Large intestine (tissue), 3 donors: Measurements from ENCODE around the gene CBFA2T2. TPM values are rescaled to one million over a fixed set of nuclear protein-coding genes. Genes with fewer than 3 reads are reported as not detected.
A peak's percentile ranks its signal among the peaks of the same experiment; 100 is the strongest.
"Not testable (repeated sequence)": the region's sequence is repeated elsewhere in the genome, so short reads cannot be mapped to it uniquely, and the experiment has no call there.

Source experiments
- DNase-seq, 2 donors: peaks; one replicate each; pipeline versions ENCODE4 v3.0.0 to v3.0.0-alpha.2; 2013
- H3K27ac ChIP-seq: one replicate; pipeline ENCODE4 v1.5.1; 2013; ENCODE audit warnings: low read length
- H3K27me3 ChIP-seq: 2 replicates; pipeline ENCODE4 v1.6.1; 2013; ENCODE audit warnings: low read length; ENCODE audit not compliant: control insufficient read depth, insufficient read depth
- H3K36me3 ChIP-seq: 2 replicates; pipeline ENCODE4 v1.6.1; 2013; ENCODE audit warnings: low read length; ENCODE audit not compliant: control insufficient read depth, insufficient read depth
- H3K4me1 ChIP-seq: one replicate; pipeline ENCODE4 v1.6.1; 2013; ENCODE audit warnings: low read length; ENCODE audit not compliant: control insufficient read depth, insufficient read depth
- H3K4me3 ChIP-seq: one replicate; pipeline ENCODE4 v1.5.1; 2013; ENCODE audit warnings: low read length
- H3K9me3 ChIP-seq: one replicate; pipeline ENCODE4 v1.6.1; 2013; ENCODE audit warnings: mild to moderate bottlenecking, low read depth, low read length, moderate library complexity; ENCODE audit not compliant: control insufficient read depth
- WGBS: methylation state at CpG from one replicate; pipeline ENCODE4 v1.1.5; 2013; ENCODE audit warnings: low lambda C conversion rate; ENCODE audit not compliant: insufficient coverage; 5-methylcytosine and 5-hydroxymethylcytosine counted together
- polyA plus RNA-seq: library from polyadenylated mRNA; unstranded; fragments of 120-200 nt; gene quantifications from one replicate; pipeline ENCODE4 v1.2.1, GENCODE V29; 2013

The CBFA2T2 gene
- polyA plus RNA-seq, 1 donor = 29.1 TPM

DNA sequence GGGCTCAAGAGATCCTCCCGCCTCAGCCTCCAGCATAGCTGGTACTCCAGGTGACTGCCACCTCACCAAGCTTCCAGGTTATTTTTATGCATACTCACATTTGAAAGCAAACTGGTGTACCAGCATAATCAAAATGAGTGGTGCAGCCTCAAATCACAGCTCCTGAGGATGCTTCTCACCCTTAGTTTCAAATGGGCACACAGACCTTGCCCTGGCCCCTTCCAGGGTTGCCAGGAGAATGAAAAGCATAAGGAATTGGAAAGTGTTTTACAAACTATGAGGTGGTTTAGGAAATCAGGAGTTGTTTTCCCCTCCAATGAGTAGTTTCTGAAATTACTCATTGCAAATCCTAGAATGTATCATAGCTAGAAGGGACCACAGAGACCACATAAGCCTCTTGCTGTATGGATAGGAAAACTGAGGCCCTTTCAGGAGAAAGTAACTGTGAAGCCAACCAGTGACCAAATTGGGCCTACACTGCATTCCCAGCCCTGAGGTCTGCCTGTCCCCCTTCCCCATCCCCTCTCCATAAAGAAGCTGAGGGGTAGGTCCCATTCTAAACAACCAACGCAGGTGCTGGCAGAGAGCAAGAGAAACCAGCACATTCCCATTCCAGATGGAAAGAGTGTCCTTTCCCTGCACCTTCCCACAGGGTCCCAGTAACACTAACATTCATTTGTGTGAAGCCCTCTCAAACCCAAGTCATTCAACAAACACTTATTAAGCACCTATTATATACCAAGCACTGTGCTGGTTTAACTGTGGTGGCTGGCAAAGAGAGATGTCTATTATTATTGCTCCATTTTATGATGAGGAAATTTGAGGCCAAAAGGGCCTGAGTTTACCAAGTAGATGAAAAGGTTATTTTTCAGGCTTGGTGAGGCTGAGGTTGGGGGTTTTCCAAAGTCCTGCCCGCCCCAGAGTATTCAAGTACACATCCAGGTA, 198.4 kb downstream of the CBFA2T2 start:
- no peak for DNase-seq
- Histone ChIP-seq H3K9me3 (no peaks in the 10 kb centered on the region), H3K27me3 (no peaks in the 10 kb centered on the region), H3K4me1 (peaks cover 30% of the 10 kb centered on the region), H3K4me3 (no peak overlapping the region), H3K36me3 (no peaks in the 10 kb centered on the region), H3K27ac (no peak overlapping the region)
- WGBS = no CpG with 5 or more reads among the region's 3 CpGs

- Histone ChIP-seq H3K9me3 (no peaks in the 10 kb centered on the region), H3K4me1 (peaks cover 30% of the 10 kb centered on the region), H3K4me3 (no peak overlapping the region), H3K27ac (no peak overlapping the region), H3K27me3 (no peaks in the 10 kb centered on the region), H3K36me3 (no peaks in the 10 kb centered on the region)
- DNase-seq = peak in 1 of 2 donors; percentile 49
- whole genome bisulfite sequencing = no CpG with 5 or more reads among the region's 3 CpGs
Observed at GRCh38 chr20:33688938-33689424, 199.1 kb downstream of the CBFA2T2 start.

DNA sequence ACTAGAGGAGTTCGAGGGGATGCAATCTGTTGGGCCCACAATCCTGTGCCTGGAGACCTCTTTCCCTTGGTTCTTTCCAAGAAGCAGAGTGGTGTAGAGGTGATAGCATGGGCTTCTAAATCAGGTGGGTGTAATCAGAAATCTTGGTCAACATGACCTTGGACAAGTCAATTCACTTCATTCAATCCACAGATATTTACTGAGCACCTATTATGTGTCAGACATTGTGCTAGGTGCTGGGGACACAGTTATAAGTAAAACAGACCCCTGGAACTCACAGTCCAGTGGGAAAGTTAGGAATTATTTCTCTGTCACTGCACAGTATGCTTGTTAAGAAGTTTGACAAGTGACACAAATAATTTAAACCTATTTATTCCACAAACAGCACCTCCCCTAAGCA, 199.6 kb downstream of the CBFA2T2 start:
- Histone ChIP-seq H3K4me3 (no peak overlapping the region), H3K27me3 (no peaks in the 10 kb centered on the region), H3K9me3 (no peaks in the 10 kb centered on the region), H3K4me1 (peaks cover 27% of the 10 kb centered on the region), H3K27ac (no peak overlapping the region), H3K36me3 (no peaks in the 10 kb centered on the region)
- WGBS = no CpG with 5 or more reads among the region's 1 CpG
- no peak for DNase-seq

GRCh38 chr20:33689973-33690372, 200.1 kb downstream of the CBFA2T2 start:
- Histone ChIP-seq H3K9me3 (no peaks in the 10 kb centered on the region), H3K4me1 (peaks cover 22% of the 10 kb centered on the region), H3K27ac (no peak overlapping the region), H3K4me3 (no peak overlapping the region), H3K27me3 (no peaks in the 10 kb centered on the region), H3K36me3 (no peaks in the 10 kb centered on the region)
- no peak for DNase-seq
- WGBS = 14% methylated on average over 2 of the region's 4 CpGs

DNA sequence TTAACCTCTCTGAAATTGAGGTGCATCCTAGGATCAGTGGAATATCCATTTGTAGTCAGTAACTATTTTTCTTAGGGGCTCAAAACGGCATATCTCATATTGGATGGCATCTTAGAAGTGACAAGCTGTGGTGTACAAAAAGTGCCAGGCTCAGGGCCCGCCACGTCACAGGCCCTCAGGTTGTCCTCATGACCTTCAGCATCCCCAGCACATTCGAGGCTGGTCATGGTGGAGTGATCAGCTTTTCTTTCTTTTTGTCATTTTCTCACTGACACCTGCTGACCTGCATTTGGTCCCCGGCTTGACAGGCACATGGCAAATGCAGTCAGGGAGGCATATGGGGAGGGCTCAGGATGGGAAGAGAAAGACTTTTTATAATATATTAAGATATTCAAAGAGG, 203.4 kb downstream of the CBFA2T2 start:
- Histone ChIP-seq H3K4me3 (no peak overlapping the region), H3K27ac (no peak overlapping the region), H3K4me1 (peaks cover 10% of the 10 kb centered on the region), H3K36me3 (no peaks in the 10 kb centered on the region), H3K9me3 (peaks cover 3% of the 10 kb centered on the region), H3K27me3 (no peaks in the 10 kb centered on the region)
- DNase-seq = no peak
- no CpG with 5 or more reads among the region's 5 CpGs for WGBS

DNA sequence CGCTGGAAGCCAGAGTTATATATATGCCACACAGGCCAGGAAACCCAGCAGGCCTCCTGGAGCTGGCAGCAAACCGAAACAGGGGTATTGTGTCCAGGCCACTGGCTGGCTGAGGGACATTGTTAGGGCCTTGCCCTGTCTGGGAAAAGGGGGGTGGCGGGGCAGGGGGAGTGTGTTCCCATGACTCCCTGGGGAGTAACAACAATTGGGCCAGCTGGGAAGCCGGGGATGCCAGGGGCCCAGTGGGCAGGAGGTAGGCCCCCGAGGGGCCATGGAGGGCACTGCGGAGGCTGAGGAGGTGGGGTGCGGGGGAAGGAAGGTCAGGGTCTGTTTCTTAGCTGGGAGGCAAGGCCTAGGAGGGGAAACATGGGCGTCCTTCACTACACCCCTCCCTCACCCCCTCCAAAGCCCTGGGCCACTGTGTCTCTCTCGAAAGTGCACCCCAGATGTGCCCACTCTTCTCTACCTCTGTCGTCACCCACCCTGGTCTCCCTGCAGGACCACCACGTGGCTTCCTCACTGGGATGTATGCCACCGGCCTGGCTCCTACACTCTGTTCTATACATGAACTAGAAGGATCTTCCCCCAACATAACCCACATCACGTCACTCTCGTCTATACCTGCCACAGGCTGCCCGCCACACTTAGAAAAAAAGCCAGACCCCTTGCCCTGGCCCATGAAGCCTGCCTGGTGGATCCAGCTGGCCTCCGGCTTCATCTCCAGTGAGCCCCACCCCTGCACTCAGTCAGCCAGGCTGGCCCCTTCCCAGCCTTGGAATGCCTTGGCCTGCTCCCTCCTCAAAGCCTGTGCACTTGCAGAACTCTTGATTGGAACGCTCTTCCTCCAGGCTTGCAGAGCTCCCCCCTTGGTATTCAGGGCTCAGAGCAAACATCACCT, 204.1 kb downstream of the CBFA2T2 start:
- H3K4me1 ChIP-seq = peaks cover 3% of the 10 kb centered on the region
- WGBS = 100% methylated on average over 1 of the region's 17 CpGs
- no peak overlapping the region for H3K27ac ChIP-seq
- H3K36me3 ChIP-seq = no peaks in the 10 kb centered on the region
- no peaks in the 10 kb centered on the region for H3K27me3 ChIP-seq
- H3K4me3 ChIP-seq = no peak overlapping the region
- no peak for DNase-seq
- H3K9me3 ChIP-seq = peaks cover 10% of the 10 kb centered on the region

DNA sequence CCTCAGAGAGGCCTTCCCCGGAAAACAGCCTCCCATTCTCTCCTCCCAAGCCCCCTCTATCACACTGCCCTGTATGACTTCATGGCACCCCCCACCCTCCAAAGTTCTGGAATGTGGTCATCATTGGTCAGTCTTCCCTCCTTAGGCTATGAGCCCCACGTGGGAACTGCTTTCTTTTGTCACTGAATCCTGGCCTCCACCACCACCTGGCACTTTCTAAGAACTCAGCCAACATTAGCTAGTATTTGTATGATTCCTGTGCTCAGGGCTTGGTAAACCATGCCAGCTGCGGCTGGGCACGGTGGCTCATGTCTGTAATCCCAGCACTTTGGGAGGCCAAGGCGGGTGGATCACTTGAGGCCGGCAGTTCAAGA, 204.7 kb downstream of the CBFA2T2 start:
- no peaks in the 10 kb centered on the region for H3K4me1 ChIP-seq
- peaks cover 11% of the 10 kb centered on the region for H3K9me3 ChIP-seq
- no peak overlapping the region for H3K27ac ChIP-seq

DNA sequence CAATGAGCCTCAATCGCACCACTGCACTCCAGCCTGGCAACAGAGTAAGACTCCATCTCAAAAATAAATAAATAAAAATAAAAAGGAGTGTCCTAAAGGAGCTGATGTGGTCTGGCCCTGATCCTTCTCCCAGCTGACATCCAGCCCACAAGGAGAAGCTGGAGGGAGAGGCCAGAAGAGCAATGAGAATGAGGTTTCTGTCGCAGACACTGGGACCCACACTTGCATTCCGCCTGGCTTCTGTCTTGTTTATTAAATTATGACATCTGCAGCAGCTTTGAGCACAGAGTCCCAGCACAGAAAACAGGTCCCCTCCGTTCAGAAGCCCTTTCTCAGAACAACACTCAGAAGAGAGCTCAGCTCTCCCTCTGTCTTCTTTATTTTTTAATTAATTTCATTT, 206.6 kb downstream of the CBFA2T2 start:
- WGBS = 100% methylated on average over 1 of the region's 4 CpGs
- Histone ChIP-seq H3K4me1 (no peaks in the 10 kb centered on the region), H3K27me3 (no peaks in the 10 kb centered on the region), H3K4me3 (no peak overlapping the region), H3K9me3 (peaks cover 19% of the 10 kb centered on the region), H3K36me3 (no peaks in the 10 kb centered on the region), H3K27ac (no peak overlapping the region)
- DNase-seq = no peak

More for the DNA sequence above, 204.7 kb downstream of the CBFA2T2 start:
- Histone ChIP-seq H3K36me3 (no peaks in the 10 kb centered on the region), H3K4me3 (no peak overlapping the region), H3K27me3 (no peaks in the 10 kb centered on the region)
- no CpG with 5 or more reads among the region's 6 CpGs for WGBS
- DNase-seq = no peak

GRCh38 chr20:33697129-33697528, 207.2 kb downstream of the CBFA2T2 start:
- WGBS = no CpG with 5 or more reads among the region's 8 CpGs
- no peak for DNase-seq
- Histone ChIP-seq H3K4me3 (no peak overlapping the region), H3K36me3 (no peaks in the 10 kb centered on the region), H3K27ac (no peak overlapping the region), H3K4me1 (no peaks in the 10 kb centered on the region), H3K27me3 (no peaks in the 10 kb centered on the region), H3K9me3 (peaks cover 23% of the 10 kb centered on the region)

GRCh38 chr20:33698966-33699365, 209.1 kb downstream of the CBFA2T2 start:
- not testable (repeated sequence) for H3K4me3 ChIP-seq, H3K27ac ChIP-seq, H3K27me3 ChIP-seq, DNase-seq, H3K36me3 ChIP-seq, H3K4me1 ChIP-seq
- no CpG with 5 or more reads among the region's 27 CpGs for WGBS
- peaks cover 23% of the 10 kb centered on the region for H3K9me3 ChIP-seq
